C1 segment of cervical spinal cord (tissue), 14 donors: ENCODE data around the gene KRTAP19-8.

Experiments used
- DNase-seq, 14 donors: peaks; one replicate each; lab custom pipeline; 2025; lab: John Stamatoyannopoulos, UW

Gene KRTAP19-8, protein sequence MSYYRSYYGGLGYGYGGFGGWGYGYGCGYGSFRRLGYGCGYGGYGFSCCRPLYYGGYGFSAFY

GRCh38 chr21:31038376-31038775, at the start of gene KRTAP19-8:
Gene KRTAP19-8 (minus strand): TSS chr21:31038476. CDS start chr21:31038443, 33 bp downstream.
- no peak for DNase-seq

DNA sequence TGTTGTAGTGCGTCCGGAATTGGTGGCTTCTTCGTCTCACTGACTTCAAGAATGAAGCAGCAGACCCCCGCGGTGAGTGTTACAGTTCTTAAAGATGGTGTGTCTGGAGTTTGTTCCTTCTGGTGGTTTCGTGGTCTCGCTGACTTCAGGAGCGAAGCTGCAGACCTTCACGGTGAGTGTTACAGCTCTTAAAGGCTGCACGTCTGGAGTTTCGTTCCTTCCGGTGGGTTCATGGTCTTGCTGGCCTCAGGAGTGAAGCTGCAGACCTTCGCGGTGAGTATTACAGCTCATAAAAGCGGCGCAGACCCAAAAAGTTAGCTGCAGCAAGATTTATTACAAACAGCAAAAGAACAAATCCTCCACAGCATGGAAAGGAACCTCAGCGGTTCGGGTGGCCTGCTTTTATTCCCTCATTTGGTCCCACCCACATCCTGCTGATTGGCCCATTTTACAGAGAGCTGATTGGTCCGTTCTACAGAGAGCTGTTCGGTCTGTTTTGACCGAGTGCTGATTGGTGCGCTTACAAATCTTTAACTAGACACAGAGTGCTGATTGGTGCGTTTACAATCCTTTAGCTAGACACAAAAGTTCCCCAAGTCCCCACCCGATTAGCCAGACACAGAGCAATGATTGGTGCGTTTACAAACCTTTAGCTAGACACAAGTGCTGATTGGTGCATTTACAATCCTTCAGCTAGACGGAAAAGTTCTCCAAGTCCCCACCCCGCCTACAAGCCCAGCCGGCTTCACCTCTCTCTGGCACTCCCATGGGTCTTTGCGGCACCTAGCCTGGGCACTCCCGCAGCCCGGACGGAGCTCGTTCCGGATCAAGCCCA, 49.6 kb upstream of the KRTAP19-8 start:
- no peak for DNase-seq

DNA sequence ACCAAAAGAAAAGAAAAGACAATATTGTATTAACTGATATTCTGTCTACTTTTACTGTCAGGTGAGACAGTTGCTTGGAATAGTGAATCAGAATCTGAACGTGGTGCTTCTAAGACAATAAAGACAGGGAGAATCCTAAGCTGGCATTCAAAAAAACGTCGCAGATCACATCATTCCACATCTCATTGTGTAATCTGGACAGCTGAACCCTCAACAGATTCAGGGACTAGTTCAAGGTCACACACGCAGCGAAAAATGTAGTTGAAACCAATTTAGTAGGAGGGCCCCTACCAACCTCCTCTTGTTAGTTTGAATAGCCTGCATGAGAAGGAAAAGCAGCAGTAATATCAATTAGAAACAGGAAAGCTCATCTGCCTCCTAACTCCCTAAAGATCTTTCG, 46.4 kb upstream of the KRTAP19-8 start:
- DNase-seq, result no peak

DNA sequence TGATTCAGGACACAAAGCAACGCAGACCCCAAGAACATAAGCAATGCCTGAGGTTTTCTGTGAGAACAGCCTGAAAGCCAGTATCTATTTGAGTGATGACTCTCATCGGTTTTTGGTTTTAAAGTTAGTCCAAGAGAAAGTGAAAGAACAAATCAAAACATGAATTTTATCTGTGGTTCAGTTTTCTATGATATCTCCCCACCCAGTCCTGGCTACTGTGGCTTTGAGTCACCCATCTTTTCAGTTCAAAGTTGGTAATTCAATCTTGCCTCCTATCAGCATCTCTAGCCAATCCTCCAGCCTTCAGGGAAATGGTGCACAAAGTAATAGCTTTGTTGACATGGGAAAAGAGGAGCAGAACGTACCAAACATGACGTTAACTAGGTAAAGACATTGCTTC, 40.5 kb upstream of the KRTAP19-8 start:
- DNase-seq, result no peak

DNA sequence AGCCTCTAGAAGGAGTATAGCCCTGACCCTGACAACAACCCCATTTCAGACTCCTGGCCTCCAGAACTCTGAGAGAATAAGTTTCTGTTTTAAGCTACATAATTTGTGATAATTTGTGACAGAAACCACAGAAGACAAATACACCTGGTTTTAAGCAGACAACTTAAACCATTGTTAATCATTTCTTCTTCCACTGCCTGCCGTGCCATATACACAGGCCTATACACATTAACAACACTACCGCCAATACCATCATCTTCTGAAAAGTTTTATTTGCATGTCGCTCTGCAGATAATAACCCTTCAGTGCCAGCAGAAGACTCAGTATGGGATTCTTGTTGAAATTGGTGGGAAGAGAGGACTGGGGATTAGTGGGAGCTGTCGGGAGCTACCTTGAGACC, 39.9 kb upstream of the KRTAP19-8 start:
- DNase-seq, result no peak

- DNase-seq, result no peak
Observed at GRCh38 chr21:31075848-31076247, 37.6 kb upstream of the KRTAP19-8 start.

DNA sequence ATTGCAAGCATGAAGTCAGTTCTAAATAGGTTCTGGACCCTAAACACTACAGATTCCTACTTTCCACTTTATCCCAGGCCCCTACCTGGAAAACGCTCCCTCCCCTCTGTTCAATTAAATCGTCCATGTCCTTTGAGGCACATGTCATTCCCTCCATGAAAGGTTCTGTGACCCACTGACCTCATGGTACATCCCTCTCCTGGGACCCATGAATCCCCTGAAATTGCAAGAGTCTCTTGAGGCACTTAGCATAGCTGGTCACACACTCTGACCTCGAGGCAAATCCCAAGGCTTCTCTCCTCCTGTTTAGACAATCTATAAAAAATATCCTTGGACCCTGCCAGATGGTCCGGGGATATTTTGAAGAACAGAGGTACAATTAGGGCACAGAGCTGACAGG, 34.3 kb upstream of the KRTAP19-8 start:
- DNase-seq, result no peak

- no peak for DNase-seq
Observed at GRCh38 chr21:31064803-31065202, 26.5 kb upstream of the KRTAP19-8 start.

DNA sequence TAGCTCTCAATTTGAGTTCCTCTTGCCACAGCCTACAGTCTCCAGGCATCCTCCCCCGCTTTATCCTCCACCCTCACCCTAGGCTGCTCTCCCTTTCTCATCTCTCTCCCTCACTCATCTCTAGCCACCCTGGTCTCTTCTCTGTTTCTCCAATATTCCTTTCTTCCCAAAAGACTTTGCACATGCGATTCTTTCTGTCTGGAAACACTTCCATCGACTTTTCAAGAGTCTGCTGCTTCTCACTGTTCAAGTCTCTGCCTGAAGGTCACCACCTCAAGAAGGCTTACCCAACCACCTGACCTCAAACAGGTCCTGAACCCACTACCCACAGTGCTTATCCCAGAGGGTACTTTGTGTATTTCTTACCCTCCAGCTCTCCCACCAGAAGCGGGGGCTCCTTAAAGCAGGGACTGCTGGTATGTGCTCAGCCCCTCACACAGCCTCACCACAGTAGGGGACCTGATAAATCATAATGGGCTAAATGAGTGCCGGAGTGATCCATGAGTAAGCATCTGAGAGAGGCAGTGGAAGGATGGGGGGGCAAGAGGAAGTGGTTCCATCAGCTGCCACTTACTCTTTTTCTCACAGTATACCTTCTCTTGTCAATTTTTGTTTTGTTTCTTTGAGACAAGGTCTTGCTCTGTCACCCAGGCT, 14.3 kb upstream of the KRTAP19-8 start:
- no peak for DNase-seq

- DNase-seq, result no peak
Observed at GRCh38 chr21:31050577-31051157, 12.4 kb upstream of the KRTAP19-8 start.

GRCh38 chr21:31045841-31046240, 7.6 kb upstream of the KRTAP19-8 start:
- no peak for DNase-seq

GRCh38 chr21:31043471-31043870, 5.2 kb upstream of the KRTAP19-8 start:
- no peak for DNase-seq

GRCh38 chr21:31042080-31042464, 3.8 kb upstream of the KRTAP19-8 start:
- no peak for DNase-seq

GRCh38 chr21:31041295-31042079, 3.2 kb upstream of the KRTAP19-8 start:
- DNase-seq, result no peak

GRCh38 chr21:31034378-31034777, 3.9 kb downstream of the KRTAP19-8 start:
- no peak for DNase-seq

- DNase-seq, result no peak
Observed at GRCh38 chr21:31030367-31031106, 7.7 kb downstream of the KRTAP19-8 start.

DNA sequence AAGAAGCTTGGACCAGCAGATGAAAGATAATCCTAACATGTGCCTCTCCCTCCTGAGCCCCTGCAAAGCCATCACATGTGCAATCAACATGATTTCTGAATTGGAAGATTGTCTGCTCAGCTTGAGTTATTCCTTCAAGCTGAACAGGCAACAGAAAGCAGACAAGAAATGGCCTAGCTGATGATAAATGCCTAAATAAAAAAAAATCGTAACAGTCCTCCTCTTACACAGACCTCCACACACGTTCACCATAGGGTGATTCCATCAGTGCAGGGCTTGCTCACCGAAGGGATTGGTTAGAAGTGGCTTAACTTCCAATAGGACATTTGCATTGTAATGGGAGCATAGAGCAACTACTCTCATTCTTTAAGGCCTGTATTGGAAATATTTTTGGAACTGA, 14.6 kb downstream of the KRTAP19-8 start:
- DNase-seq, result no peak

DNA sequence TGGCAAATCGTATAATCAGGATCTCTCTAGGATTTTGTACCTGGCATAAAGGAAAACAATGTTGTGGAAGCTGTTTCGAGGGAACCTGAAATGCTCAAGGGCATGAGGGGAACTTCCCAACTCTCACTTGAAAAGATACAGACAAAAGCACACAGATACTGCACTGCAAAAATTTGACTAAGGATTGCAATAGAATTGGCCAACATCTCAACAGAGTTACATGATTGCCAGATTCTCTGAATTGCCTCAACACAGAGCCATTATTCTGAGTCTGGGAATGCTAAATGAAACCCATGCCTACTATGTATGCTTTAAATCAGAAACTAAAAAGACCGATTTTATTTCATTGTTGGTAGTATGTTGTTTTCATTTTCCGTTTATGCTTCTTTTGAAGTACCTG, 16.0 kb downstream of the KRTAP19-8 start:
- no peak for DNase-seq

DNA sequence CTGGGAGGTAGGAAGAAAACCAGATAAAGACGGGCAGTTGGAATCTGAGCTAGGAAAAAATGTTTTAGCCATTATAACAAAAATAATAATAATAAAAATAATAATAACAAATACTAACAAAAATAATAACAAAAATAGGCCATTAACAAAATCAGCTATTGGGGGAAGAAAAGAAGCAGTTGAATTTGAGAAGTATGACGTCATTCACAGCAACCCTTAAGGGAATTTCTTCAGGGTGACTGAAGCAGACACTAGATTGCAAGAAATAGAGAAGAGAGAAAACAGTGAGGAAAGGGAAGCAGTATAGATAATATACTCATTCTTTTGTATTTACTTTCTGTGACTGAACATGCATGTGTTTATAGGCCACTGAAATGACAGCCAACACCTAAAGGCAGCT, 20.0 kb downstream of the KRTAP19-8 start:
- DNase-seq, result no peak

- DNase-seq, result no peak
Observed at GRCh38 chr21:31014891-31015290, 23.4 kb downstream of the KRTAP19-8 start.
